Jurkat, Clone E6-1 (cell line): Measurements from ENCODE around the gene LMF1.
"Not testable (repeated sequence)": the region's sequence is repeated elsewhere in the genome, so short reads cannot be mapped to it uniquely, and the experiment has no call there.

Experiments
- DNase-seq: peaks from one replicate; pipeline ENCODE4 v3.0.0-alpha.2; 2011; ENCODE audit warnings: low read depth, low spot score
- H3K4me3 ChIP-seq: 2 replicates; pipeline ENCODE4 v1.5.1; 2011; ENCODE audit warnings: mild to moderate bottlenecking, low read length, control low read depth, moderate library complexity

LMF1 gene

GRCh38 chr16:847681-848445 lies 122.9 kb downstream of the LMF1 start:
- H3K4me3 ChIP-seq, result no peak overlapping the region

GRCh38 chr16:847151-847550 lies 123.6 kb downstream of the LMF1 start:
- H3K4me3 ChIP-seq, result no peak overlapping the region
- no peak for DNase-seq

More at GRCh38 chr16:847681-848445, 122.9 kb downstream of the LMF1 start:
- DNase-seq, result no peak

DNA sequence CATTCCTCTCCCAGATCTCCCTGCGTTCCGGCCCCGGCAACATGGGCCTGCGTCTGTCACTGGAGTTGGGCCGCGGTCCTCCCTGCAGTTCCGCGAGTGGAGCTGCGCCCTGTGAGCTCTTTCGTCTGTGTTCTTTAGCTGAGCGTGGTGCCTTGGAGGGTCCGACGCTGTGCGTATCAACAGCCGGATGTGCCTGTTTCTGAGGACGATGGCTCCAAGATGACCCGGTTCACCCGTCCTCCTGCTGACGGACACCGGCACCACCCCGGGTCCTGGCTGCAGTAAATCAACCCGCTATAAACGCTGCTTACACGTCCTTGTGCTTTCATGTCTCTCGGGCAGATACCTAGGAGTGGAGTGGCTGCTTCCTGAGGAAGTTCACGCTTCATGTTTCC lies 125.4 kb downstream of the LMF1 start:
- H3K4me3 ChIP-seq, result no peak overlapping the region
- DNase-seq, result no peak

DNA sequence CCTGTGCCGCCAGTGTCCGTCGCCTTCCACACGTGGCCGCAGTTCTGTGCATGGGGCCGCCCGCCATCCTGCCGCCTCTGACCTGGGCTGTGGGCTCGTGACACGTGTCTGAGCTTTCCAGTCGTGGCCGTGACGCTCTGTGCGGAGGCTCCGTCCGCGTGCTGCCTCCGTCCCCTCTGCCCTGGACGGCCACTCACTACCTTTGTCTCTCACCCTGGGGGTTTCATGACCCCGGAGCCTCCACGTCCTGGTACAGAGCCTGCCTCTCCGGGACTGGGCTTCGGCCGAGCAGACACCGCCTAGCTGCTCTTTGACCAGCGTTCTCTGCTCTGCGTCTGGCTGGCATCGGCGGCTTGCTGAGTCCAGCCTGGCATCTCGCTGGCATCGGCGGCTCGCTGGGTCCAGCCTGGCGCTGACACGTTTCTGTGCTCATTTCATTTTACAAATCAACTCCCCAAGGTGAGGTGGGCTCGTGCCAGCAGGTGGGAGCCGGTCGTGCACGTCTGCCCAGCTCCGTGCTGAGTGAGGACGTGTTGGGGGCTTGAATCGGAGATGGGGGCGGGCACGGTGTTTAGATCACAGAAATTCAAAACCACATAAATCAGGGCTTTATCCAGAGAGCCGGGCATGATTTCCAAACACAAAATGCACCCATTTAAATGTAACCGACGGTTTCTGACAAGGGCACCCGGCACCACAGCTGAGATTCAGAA lies 126.0 kb downstream of the LMF1 start:
- no peak for DNase-seq
- H3K4me3 ChIP-seq, result no peak overlapping the region

GRCh38 chr16:843771-844170 lies 127.0 kb downstream of the LMF1 start:
- no peak for DNase-seq
- H3K4me3 ChIP-seq, result no peak overlapping the region

GRCh38 chr16:842711-843560 lies 127.8 kb downstream of the LMF1 start:
- no peak overlapping the region for H3K4me3 ChIP-seq
- DNase-seq, result no peak

- H3K4me3 ChIP-seq, result no peak overlapping the region
- no peak for DNase-seq
These were observed 128.7 kb downstream of the LMF1 start for GRCh38 chr16:842061-842476.

DNA sequence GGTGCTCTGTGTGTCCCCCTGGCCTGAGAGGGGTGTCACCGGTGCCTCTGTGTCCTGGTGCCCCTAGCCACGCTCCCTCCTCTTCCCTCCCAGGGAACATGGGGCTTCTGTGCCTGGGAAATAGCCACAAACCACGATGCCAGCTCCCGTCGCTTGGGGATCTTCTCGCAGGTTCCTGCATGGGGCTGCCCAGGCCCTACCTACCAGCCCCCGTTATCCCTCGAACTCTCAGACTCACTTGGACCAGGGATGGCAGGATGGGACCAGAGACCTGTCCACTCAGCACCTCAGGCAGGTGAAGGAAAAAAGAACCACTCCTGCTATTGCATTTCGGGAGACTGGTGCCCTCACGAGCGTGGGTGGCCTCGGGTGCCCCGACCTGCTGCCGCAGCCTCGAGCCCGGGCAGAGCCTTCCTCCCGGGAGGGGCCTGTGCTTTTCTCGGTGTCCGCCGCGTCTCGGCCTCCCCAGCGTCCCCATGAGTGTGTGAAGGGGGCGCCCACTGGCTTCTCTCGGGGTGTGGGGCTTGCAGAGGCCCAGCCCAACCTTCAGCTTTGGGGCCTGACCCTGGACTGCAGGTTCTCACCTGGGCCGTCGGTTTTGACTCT lies 129.2 kb downstream of the LMF1 start:
- DNase-seq, result no peak
- H3K4me3 ChIP-seq, result no peak overlapping the region

- DNase-seq, result no peak
- no peak overlapping the region for H3K4me3 ChIP-seq
These were observed 130.0 kb downstream of the LMF1 start for GRCh38 chr16:840561-841454.

DNA sequence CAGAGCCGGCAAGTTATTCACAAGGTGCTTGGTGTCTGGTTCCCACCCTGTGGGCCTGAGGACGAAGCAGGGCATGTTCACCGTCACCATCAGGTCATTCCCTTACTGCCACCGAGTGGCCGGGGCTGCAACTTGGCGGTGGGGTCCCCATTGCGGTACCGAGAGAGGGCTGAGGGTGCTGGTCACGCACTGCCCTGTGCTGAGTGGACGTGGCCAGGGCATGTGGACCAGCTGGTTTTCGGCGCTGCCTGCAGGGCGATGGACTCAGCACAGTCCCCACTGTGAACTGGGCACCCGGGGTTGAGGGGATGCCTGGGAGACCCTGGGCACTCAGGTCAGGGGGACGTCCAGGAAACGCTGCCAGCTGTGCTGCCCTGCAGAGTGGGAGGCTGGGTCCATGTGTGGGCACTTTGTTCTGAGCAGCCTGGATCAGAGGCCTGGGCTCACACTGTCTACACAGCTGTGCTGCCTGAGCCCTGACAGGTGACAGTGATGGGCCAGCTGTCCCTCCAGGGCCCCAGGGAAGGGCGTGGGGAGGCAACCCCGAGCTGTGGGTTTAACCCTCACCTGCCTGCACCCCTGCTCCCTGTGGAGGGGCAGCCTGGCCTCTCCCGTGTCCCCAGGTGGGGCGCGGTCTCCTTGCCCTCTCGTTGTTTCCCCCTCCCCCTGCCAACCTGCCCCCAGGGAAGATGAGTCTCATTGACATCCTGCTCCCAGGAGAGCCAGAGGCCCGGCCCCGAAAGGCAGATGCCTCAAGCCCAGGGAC lies 131.0 kb downstream of the LMF1 start:
- H3K4me3 ChIP-seq, result no peak overlapping the region
- no peak for DNase-seq

GRCh38 chr16:838741-839140 lies 132.0 kb downstream of the LMF1 start:
- H3K4me3 ChIP-seq, result no peak overlapping the region
- DNase-seq, result no peak

DNA sequence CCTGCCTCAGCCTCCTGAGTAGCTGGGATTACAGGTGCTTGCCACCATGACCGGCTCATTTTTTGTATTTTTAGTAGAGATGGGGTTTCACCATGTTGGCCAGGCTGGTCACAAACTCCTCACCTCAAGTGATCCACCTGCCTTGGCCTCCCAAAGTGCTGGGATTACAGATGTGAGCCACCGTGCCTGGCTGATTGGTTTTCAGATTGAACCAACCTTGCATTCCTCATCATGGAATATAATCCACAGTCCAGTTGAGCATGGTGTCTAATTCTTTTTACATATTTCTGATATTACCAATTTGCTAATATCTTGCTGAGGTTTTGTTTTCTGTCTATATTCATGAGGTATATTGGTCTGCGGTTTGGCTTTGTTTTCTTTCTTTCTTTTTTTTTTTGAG lies 134.0 kb downstream of the LMF1 start:
- DNase-seq, H3K4me3 ChIP-seq: not testable (repeated sequence)

DNA sequence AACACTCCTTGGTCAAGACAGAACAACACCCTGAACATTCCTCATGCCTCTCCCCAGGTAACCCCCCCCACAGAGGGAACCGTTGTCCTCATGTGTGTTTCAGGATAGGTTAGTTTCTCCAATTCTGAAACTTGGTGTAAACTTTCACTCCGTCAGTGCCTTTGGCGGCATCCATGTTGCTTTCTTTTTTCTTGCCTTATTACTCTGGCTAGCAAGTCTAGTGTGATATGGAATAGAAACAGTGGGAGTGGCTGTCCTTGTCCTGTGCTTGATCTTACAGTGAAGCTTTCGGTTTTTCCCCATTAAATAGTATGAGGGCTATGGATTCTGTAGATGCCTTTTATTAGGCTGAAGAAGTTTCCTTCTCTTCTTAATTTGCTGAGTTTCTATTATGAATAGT lies 134.6 kb downstream of the LMF1 start:
- DNase-seq, result no peak
- no peak overlapping the region for H3K4me3 ChIP-seq

GRCh38 chr16:835373-835772 lies 135.4 kb downstream of the LMF1 start:
- no peak overlapping the region for H3K4me3 ChIP-seq
- no peak for DNase-seq

DNA sequence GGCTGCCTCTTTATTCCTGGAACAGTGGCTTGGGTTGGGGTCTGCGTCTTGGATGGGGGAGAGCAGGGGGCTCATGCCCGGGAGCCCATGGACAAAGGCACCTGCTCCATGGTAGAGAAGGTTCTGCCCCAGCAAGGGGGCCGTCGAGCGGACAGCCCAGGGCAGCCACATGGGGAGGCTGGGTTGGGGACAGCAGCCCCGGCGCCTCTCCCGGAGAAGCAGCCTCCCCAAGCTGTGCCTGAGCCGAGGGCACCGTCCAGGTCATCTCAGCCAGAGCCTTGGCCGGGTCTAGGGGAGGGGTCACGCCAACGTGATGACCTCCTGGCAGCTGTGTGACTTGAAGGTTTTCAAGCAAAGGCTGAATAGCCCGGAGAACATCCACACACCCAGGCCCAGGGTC lies 137.4 kb downstream of the LMF1 start:
- no peak overlapping the region for H3K4me3 ChIP-seq
- DNase-seq, result no peak

- DNase-seq, result no peak
- H3K4me3 ChIP-seq, result no peak overlapping the region
These were observed 138.0 kb downstream of the LMF1 start for GRCh38 chr16:832652-833336.
